NCI-H1048 (cell line): ENCODE data around the gene RDH14.

Source experiments
- DNase-seq: peaks from one replicate; lab custom pipeline; 2025; lab: John Stamatoyannopoulos, UW

The RDH14 gene

DNA sequence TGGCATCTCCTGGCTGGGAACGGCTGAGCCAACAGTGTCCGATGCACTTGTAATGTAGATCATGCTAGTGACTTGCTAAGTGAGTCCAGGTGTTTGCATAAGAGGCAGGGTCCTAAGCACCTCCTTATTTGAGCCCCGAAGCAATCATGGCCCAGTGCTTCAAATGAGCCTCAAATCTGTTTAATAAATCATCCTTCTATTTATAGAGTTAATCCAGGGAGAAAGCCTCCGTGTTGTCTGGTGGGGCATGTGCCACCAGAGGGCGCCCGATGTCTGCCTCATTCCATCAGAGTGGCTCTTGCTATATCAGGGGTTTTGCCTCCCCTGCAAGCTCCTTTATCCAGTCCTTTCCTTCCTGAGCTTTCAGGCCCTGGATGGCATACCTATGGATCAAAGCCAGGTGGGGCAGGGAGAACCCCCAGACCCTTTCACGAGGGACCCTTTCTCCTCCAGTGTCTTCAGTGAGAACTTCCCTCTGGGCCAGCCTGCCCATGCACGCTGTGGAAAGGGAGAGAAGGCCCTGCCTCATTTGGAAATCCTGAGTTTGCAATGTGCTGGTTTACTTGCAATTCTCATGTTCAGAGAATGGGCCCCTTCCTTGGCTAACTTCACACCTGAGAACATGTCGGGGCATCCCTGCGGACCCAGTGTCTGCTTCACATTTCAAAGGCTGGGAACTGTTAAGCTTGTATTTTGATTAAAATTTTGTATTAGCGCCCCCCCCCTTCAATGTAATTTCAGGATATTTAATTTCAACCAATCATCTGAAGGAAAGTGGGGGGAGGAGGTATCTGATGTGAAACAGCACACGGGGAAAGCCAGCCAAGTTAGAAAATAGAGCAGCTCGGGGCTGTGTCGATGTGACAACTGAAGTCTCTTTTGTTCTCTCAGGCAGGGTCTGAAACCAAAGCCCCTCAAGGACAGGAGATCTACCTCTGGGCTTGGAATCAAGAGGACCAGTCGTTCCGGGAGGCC is 39.7 kb downstream of the RDH14 start:
- DNase-seq, result peak; percentile 64

DNA sequence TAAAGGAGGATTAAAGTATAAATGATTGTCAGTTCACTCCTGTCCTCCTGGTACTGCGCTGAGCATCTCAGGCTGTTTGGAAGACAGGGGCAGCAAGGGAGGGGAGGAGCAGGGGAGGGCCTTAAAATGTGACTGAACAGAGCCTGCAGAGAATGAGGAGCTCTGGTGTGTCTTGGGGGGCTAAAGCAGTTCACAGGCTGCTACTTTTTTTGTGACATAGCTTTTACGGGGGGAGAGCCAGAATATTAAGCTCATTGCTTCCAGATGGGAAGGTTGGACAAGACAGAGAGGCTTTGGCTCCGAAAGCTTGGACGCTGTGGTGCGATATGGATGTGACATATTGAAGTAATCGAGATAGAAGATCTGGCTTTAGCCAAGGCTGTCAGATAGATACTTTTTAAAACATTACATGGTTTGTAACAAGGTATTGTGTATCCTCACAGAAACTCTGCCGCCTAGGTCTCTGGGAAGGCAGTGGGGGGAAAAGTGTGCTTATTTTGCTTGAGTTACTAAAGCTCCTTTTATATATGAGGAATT is 40.5 kb downstream of the RDH14 start:
- DNase-seq, result no peak

DNA sequence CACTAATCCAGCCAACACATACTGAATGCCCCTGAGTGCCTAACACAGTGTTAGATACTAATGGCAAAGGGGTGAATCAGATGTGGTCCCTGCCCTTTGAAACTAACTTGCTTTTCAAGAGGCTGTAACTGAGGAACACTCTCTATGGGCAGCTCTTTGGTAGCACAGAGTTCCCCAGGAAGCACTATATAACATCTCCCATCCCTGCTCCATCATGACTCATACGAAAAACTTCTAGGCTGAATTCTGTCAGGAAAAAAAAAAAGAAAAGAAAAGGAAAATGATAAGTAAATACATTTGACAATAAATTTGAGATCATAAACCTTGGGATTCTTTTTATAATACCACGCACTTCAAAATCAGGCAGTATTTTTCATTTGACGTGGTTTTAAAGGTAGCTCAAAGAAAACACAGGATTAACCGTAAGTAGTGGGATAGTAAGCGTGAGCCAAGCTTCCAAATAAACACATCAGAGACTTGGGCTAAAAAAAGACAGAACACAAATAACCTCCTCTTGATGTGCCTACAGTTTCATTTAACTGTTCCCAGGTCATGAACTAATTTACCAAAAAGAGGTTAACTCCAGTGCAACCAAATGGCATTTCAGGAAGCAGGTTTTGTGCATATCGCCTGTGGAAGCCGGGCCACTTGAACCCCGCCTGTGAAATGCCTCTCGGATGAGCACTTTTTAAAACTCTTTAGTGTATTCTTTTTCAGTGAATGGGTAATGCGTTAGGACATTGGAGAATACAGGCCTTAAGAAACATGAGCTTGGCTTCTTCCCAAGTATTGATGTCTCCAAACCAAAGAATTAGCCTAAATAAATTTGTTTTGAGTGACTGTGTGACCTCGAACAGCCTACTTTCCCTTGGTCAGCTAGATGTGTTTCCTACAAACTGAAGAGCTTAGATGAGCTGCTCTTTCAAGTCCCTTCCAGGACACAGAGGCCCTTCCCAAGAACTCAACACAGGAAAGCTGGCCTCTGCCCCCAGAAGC is 42.0 kb downstream of the RDH14 start:
- no peak for DNase-seq

- DNase-seq, result no peak
These were observed 43.1 kb downstream of the RDH14 start for GRCh38 chr2:18517386-18517785.

DNA sequence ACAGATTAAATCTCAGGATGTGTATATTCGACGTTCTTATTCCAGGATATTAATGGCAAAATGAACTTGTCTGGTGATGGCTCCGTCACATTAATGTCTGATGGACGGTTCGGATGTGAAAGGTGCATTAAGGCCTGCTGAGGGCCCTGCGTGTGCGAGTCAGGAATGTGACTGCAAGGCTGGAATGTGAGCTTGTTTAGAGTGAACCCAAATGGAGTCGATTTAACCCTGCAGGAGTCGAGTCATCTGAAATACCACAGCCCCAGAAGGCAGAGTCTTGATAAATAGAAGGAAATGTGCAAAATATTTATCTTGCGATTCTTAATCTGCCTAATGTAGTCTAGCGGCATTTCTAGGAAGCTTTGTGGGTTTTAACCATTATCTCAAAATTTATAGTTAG is 44.3 kb downstream of the RDH14 start:
- DNase-seq, result no peak

DNA sequence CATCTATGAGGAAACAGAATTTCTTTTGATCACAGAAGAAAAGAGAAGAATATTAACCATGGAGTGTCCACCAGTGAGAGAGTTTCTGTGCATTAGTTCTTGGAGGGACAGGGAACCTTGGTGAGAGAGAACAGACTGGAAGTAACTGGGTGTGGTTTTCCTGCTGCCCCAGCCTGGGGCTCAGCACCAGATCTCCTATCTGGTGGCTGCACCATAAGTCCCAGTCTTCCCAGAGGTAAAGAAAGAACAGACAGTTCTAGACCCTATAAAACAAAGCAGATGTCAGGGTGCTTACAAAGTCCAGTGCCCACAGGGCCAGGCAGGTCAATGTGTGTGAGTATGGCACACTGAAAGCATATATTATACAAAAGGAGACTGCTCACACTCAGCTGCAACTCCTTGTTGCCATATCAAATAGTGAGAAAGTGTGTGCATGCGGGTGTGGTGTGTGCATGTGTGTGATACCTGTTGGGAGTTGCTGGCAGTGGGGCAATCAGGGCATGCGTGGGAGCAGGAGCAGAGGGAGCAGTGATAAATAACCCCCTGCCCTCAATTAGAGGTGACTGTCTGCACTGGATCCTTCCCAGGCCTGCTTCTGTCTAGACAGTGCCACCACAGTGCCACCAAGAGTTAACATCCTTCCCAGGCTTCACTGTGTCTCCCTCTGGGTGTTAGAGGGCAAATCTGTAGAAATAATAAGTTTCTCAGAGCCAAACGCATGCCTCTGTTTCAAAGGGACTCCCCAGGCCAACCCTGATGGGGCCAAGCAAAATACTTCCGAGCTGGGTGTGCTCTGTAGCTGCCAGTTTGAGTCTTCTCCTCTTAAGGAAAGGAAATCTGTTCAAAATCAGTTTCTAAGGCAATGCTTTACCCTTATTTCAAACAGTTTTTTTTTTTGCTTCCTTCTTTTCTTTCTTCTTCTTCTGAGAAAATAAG is 45.7 kb downstream of the RDH14 start:
- no peak for DNase-seq

DNA sequence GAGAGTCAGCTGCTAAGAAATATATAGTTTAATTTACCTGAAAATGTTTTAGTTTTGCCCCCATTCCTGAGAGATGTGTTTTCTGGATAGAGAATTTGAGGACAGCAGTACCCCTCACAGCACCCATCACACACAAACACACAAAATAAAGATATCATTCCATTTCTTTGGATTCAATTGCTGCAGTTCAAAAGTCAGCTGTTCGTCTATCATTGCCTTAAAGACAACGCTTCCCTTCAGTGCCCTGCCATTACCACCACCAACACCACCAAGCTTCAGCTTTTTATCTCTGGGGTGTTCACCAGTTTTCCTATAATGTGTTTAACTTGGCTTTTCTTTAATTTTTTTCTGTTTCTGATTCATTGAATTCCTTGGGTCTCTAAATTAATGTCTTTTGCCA is 49.7 kb downstream of the RDH14 start:
- no peak for DNase-seq

- DNase-seq, result no peak
These were observed 53.5 kb downstream of the RDH14 start for GRCh38 chr2:18506883-18507509.

DNA sequence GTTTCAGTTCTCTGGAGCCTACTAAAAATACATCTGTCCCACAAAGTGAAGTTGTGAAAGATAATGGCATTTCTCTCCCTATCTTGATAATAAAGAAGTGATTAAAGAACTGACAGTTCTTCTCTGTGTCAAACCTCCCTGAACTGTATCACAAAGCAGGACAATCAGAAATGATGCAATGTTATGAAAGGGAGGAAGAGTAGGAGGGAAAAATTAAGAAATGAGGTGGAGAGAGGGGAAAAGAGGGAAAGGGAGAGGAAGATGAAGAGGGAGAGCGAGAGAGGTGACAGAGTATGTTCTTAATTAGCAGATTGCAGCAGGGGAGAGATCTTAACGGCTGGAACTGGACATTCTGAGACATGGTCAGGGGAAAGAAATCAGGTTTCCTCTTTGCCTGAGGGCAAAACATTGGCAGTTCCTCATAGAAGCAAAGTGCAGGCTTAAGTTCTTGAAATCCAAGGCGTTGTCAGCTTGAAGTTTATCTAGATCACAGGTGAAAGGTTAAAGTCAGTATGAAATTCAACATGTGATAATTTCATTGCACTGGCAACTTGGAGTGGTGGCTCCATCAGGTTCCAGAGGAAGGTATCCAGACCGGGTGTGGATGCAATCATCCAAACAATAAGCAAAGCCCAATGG is 54.6 kb downstream of the RDH14 start:
- no peak for DNase-seq
